SK-N-SH (cell line): ENCODE measurements around the gene SLC7A6OS. TPM values are rescaled to one million over a fixed set of nuclear protein-coding genes. Genes with fewer than 3 reads are reported as not detected.

Source experiments
- CTCF ChIA-PET: fragments of 300-600, 350-600 bp; formaldehyde crosslinking; extraction: SDS; loops from one replicate; lab custom pipeline; 2021; lab: Yijun Ruan, JAX
- POLR2A ChIA-PET: fragments of 350-600 bp; sonication (Branson Sonifier 250); formaldehyde crosslinking; extraction: SDS; loops from one replicate; lab custom pipeline; 2020; ENCODE audit warnings: antibody characterized with exemption, inconsistent platforms; lab: Yijun Ruan, JAX
- DNase-seq: peaks from one replicate; pipeline ENCODE4 v3.0.0; 2012
- H2AFZ ChIP-seq: fragments of 200-600 bp; sonication (generic); 2 replicates; pipeline ENCODE4 v1.8.1; 2016; ENCODE audit warnings: antibody characterized with exemption, mild to moderate bottlenecking, low read depth
- H3F3A ChIP-seq: fragments of 200-600 bp; sonication (generic); replicated peaks from 2 replicates; pipeline ENCODE3; 2016; ENCODE audit warnings: antibody characterized with exemption, mild to moderate bottlenecking; ENCODE audit not compliant: insufficient read depth
- H3K27ac ChIP-seq, 2 experiments: fragments of 200-500 bp in 1 of 2; fragments of 200-600 bp in 1 of 2; sonication (Bioruptor generic) in 1 of 2; sonication (generic), shearing (Covaris generic) in 1 of 2; 2 replicates each; pipeline versions ENCODE4 v1.5.1 to v1.6.1; 2014 to 2016; ENCODE audit warnings: low read depth in 2 of 2, inconsistent platforms in 1 of 2, low read length in 1 of 2, mild to moderate bottlenecking in 1 of 2, mixed read lengths in 1 of 2
- H3K27me3 ChIP-seq: fragments of 200-600 bp; sonication (generic), shearing (Covaris generic); 2 replicates; pipeline ENCODE4 v1.6.1; 2016; ENCODE audit warnings: mixed run types; ENCODE audit not compliant: insufficient read depth
- H3K36me3 ChIP-seq, 2 experiments: fragments of 200-500 bp in 1 of 2; fragments of 200-600 bp in 1 of 2; sonication (Bioruptor generic) in 1 of 2; sonication (generic) in 1 of 2; replicated peaks in 1 of 2; 2 replicates each; pipeline versions ENCODE3 to v1.5.1; 2014 to 2016; ENCODE audit warnings: low read length in 1 of 2, mild to moderate bottlenecking in 1 of 2; ENCODE audit not compliant: insufficient read depth in 2 of 2, control insufficient read depth in 1 of 2
- H3K4me1 ChIP-seq, 2 experiments: fragments of 200-500 bp in 1 of 2; fragments of 200-600 bp in 1 of 2; sonication (Bioruptor generic) in 1 of 2; sonication (generic), shearing (Covaris generic) in 1 of 2; 2 replicates each; pipeline versions ENCODE4 v1.5.1 to v1.6.1; 2014 to 2016; ENCODE audit warnings: low read depth in 1 of 2, low read length in 1 of 2, mixed run types in 1 of 2; ENCODE audit not compliant: insufficient read depth in 2 of 2, control insufficient read depth in 1 of 2
- H3K4me2 ChIP-seq: fragments of 200-600 bp; sonication (generic), shearing (Covaris generic); 2 replicates; pipeline ENCODE4 v1.6.1; 2017; ENCODE audit warnings: mixed run types
- H3K4me3 ChIP-seq, 2 experiments: fragments of 200-500 bp in 1 of 2; fragments of 200-600 bp in 1 of 2; sonication (Bioruptor generic) in 1 of 2; sonication (generic), shearing (Covaris generic) in 1 of 2; 2 replicates each; pipeline versions ENCODE4 v1.5.1 to v1.8.1; 2014 to 2016; ENCODE audit warnings: low read depth in 2 of 2, inconsistent platforms in 1 of 2, low read length in 1 of 2, mild to moderate bottlenecking in 1 of 2, mixed read lengths in 1 of 2, moderate library complexity in 1 of 2
- H3K79me2 ChIP-seq: fragments of 200-600 bp; sonication (generic); 2 replicates; pipeline ENCODE4 v1.8.1; 2017; ENCODE audit warnings: mild to moderate bottlenecking; ENCODE audit not compliant: insufficient read depth
- H3K9ac ChIP-seq: fragments of 200-600 bp; sonication (generic); 2 replicates; pipeline ENCODE4 v1.6.1; 2017; ENCODE audit warnings: mixed run types
- H3K9me2 ChIP-seq: fragments of 200-600 bp; sonication (generic); 2 replicates; pipeline ENCODE4 v1.6.1; 2017; ENCODE audit warnings: mixed run types
- H3K9me3 ChIP-seq: fragments of 200-600 bp; sonication (generic); 2 replicates; pipeline ENCODE4 v1.6.1; 2017; ENCODE audit warnings: mixed run types, mild to moderate bottlenecking, moderate library complexity
- H4K20me1 ChIP-seq: fragments of 200-600 bp; sonication (generic); 2 replicates; pipeline ENCODE4 v1.6.1; 2017; ENCODE audit warnings: mild to moderate bottlenecking, mixed run types; ENCODE audit not compliant: insufficient read depth
- CHD2 ChIP-seq: fragments of 150-350 bp; IDR thresholded peaks from 2 replicates; pipeline ENCODE4 v1.6.1; 2018; ENCODE audit warnings: low read length; ENCODE audit not compliant: partially characterized antibody
- EP300 ChIP-seq, 2 experiments: IDR thresholded peaks; 2 replicates each; pipeline versions ENCODE4 v1.4.0 to v1.6.1; 2012; ENCODE audit warnings: borderline replicate concordance in 1 of 2, low read depth in 1 of 2, low read length in 1 of 2
- EZH2phosphoT487 ChIP-seq: fragments of 200-600 bp; sonication (generic); IDR thresholded peaks from 2 replicates; pipeline ENCODE4 v1.6.1; 2017; ENCODE audit warnings: low read depth, mixed run types, mild to moderate bottlenecking, antibody characterized with exemption, moderate library complexity, borderline replicate concordance
- FOXM1 ChIP-seq: IDR thresholded peaks from 2 replicates; pipeline ENCODE4 v1.4.0; 2012; ENCODE audit warnings: low read depth, mild to moderate bottlenecking
- GABPA ChIP-seq: IDR thresholded peaks from 2 replicates; pipeline ENCODE4 v1.4.0; 2012; ENCODE audit warnings: low read depth, mild to moderate bottlenecking
- GATA2 ChIP-seq: sonication (generic); formaldehyde crosslinking; IDR thresholded peaks from 2 replicates; pipeline ENCODE4 v1.5.0; 2020; ENCODE audit warnings: mild to moderate bottlenecking, missing genetic modification reagents
- MEF2A ChIP-seq: IDR thresholded peaks from 2 replicates; pipeline ENCODE4 v1.4.0; 2012; ENCODE audit warnings: low read depth, borderline replicate concordance
- MXI1 ChIP-seq: IDR thresholded peaks from 2 replicates; pipeline ENCODE4 v1.6.1; 2012; ENCODE audit warnings: mild to moderate bottlenecking, low read depth, low read length, improper control_type of control experiment
- RAD21 ChIP-seq: IDR thresholded peaks from 2 replicates; pipeline ENCODE4 v1.6.1; 2012; ENCODE audit warnings: mild to moderate bottlenecking, low read length
- SIN3A ChIP-seq: IDR thresholded peaks from 2 replicates; pipeline ENCODE4 v1.6.1; 2012; ENCODE audit warnings: low read depth, mild to moderate bottlenecking, low read length, moderate library complexity, borderline replicate concordance
- TAF1 ChIP-seq: IDR thresholded peaks from 2 replicates; pipeline ENCODE4 v1.6.1; 2012; ENCODE audit warnings: low read depth, mild to moderate bottlenecking, low read length, moderate library complexity, borderline replicate concordance
- TEAD4 ChIP-seq: IDR thresholded peaks from 2 replicates; pipeline ENCODE4 v1.4.0; 2012; ENCODE audit warnings: mild to moderate bottlenecking, borderline replicate concordance; ENCODE audit not compliant: insufficient read depth
- WGBS: methylation state at CpG from one replicate; pipeline ENCODE4 v1.1.6; 2017; ENCODE audit warnings: low lambda C conversion rate; 5-methylcytosine and 5-hydroxymethylcytosine counted together
- polyA plus RNA-seq, 3 experiments: library from polyadenylated mRNA; depleted of rRNA; stranded (reverse); fragments of >200 nt; gene quantifications; 2 replicates each; pipeline ENCODE4 v1.2.3, GENCODE V29; 2012

Gene SLC7A6OS
- polyA plus RNA-seq, 1 of the 3 experiments (the other 2 are of a cell fraction), result 6.6 TPM

GRCh38 chr16:68324780-68325357 is 14.1 kb upstream of the SLC7A6OS start:
- H3F3A ChIP-seq, result no peaks in the 10 kb centered on the region
- H2AFZ ChIP-seq, result no peak overlapping the region
- H3K4me1 ChIP-seq, result peaks cover 0 to 7% of the 10 kb centered on the region in 2 experiments; a peak in 1 of 4 replicates
- no peak overlapping the region for H3K9ac ChIP-seq
- H3K79me2 ChIP-seq, result no peaks in the 10 kb centered on the region
- no peak overlapping the region for H3K4me3 ChIP-seq
- no peaks in the 10 kb centered on the region for H4K20me1 ChIP-seq
- TF ChIP-seq RAD21 (no peak), TAF1 (no peak), TEAD4 (no peak), GABPA (no peak), SIN3A (no peak), GATA2 (CRISPR knock-in tag) (no peak), MEF2A (no peak), EP300 (IDR thresholded peaks at IDR 0.05; ENCODE audit: borderline replicate concordance in 1 of 2, low read depth in 1 of 2, low read length in 1 of 2) (no peak)
- TF ChIP-seq, all 33 proteins: peak for 0
- Histone ChIP-seq H3K27me3 (no peaks in the 10 kb centered on the region), H3K36me3 (peaks cover 17 to 31% of the 10 kb centered on the region in 2 experiments), H3K27ac (no peak overlapping the region), H3K9me2 (no peaks in the 10 kb centered on the region), H3K4me2 (no peak overlapping the region), H3K9me3 (no peaks in the 10 kb centered on the region)
- 90% methylated on average over 8 of the region's 8 CpGs for WGBS
- no peak for DNase-seq
- POLR2A ChIA-PET, result no interaction called here
- CTCF ChIA-PET, result interaction anchor here (20.3 kb wide), 1 partner anchor 61 kb away, joined by 355 read pairs; the partner anchor contains the start of gene SLC7A6

GRCh38 chr16:68324336-68324735 is 13.6 kb upstream of the SLC7A6OS start:
- no peak overlapping the region for H3K27ac ChIP-seq
- no peak overlapping the region for H3K9ac ChIP-seq
- H3K79me2 ChIP-seq, result no peaks in the 10 kb centered on the region
- no peak overlapping the region for H3K4me3 ChIP-seq
- CTCF ChIA-PET, result interaction anchor here (20.3 kb wide), 1 partner anchor 61 kb away, joined by 355 read pairs; the partner anchor contains the start of gene SLC7A6
- no peak for DNase-seq
- no peak overlapping the region for H3K4me2 ChIP-seq
- H3F3A ChIP-seq, result no peaks in the 10 kb centered on the region
- H3K9me3 ChIP-seq, result no peaks in the 10 kb centered on the region
- H3K9me2 ChIP-seq, result no peaks in the 10 kb centered on the region
- H3K27me3 ChIP-seq, result no peaks in the 10 kb centered on the region
- POLR2A ChIA-PET, result no interaction called here
- TF ChIP-seq MXI1 (no peak), CHD2 (no peak), GABPA (no peak), MEF2A (no peak), FOXM1 (no peak), EZH2phosphoT487 (no peak)
- peaks cover 20 to 25% of the 10 kb centered on the region in 2 experiments for H3K36me3 ChIP-seq
- H3K4me1 ChIP-seq, result peaks cover 0 to 7% of the 10 kb centered on the region in 2 experiments; a peak in 1 of 4 replicates
- no peaks in the 10 kb centered on the region for H4K20me1 ChIP-seq
- no peak overlapping the region for H2AFZ ChIP-seq
- WGBS, result 99% methylated on average over 5 of the region's 5 CpGs
